ENCODE measurements around the gene RAB3C.

Gene RAB3C

GRCh38 chr5:58765058-58765457 lies 182.2 kb downstream of the RAB3C start:
- intact Hi-C loops (cut with DNase I): no loop called here
- DNase-seq: no peak

GRCh38 chr5:58767104-58767503 lies 184.2 kb downstream of the RAB3C start:
- no peak for DNase-seq
- intact Hi-C loops (cut with DNase I): no loop called here

- DNase-seq: no peak
- intact Hi-C loops (cut with DNase I): no loop called here
These were observed 187.3 kb downstream of the RAB3C start for GRCh38 chr5:58770136-58770535.

GRCh38 chr5:58771796-58772195 lies 188.9 kb downstream of the RAB3C start:
- DNase-seq: no peak
- intact Hi-C loops (cut with DNase I): no loop called here

GRCh38 chr5:58773744-58774441 lies 191.0 kb downstream of the RAB3C start:
- intact Hi-C loops (cut with DNase I): no loop called here
- peak; percentile 28 to 95 (median 69) for DNase-seq

- no peak for DNase-seq
- intact Hi-C loops (cut with DNase I): no loop called here
These were observed 192.1 kb downstream of the RAB3C start for GRCh38 chr5:58774937-58775336.

GRCh38 chr5:58775701-58776262 lies 192.9 kb downstream of the RAB3C start:
- intact Hi-C loops (cut with DNase I): no loop called here
- no peak for DNase-seq

GRCh38 chr5:58776559-58776958 lies 193.7 kb downstream of the RAB3C start:
- no peak for DNase-seq
- intact Hi-C loops (cut with DNase I): no loop called here

- no peak for DNase-seq
- intact Hi-C loops (cut with DNase I): no loop called here
These were observed 196.0 kb downstream of the RAB3C start for GRCh38 chr5:58778888-58779287.

- no peak for DNase-seq
- intact Hi-C loops (cut with DNase I): no loop called here
These were observed 203.2 kb downstream of the RAB3C start for GRCh38 chr5:58786035-58786434.

- intact Hi-C loops (cut with DNase I): no loop called here
- DNase-seq: peak in 1 of 10 donors; percentile 68
These were observed 203.9 kb downstream of the RAB3C start for GRCh38 chr5:58786711-58787303.

- no peak for DNase-seq
- intact Hi-C loops (cut with DNase I): no loop called here
These were observed 205.1 kb downstream of the RAB3C start for GRCh38 chr5:58787987-58788386.

- DNase-seq: no peak
- intact Hi-C loops (cut with DNase I): no loop called here
These were observed 211.2 kb downstream of the RAB3C start for GRCh38 chr5:58793888-58794657.

- intact Hi-C loops (cut with DNase I): no loop called here
- DNase-seq: no peak
These were observed 212.0 kb downstream of the RAB3C start for GRCh38 chr5:58794875-58795274.

- intact Hi-C loops (cut with DNase I): no loop called here
- DNase-seq: no peak
These were observed 212.5 kb downstream of the RAB3C start for GRCh38 chr5:58795327-58795726.

GRCh38 chr5:58797021-58797420 lies 214.1 kb downstream of the RAB3C start:
- no peak for DNase-seq
- intact Hi-C loops (cut with DNase I): no loop called here

GRCh38 chr5:58800356-58800755 lies 217.5 kb downstream of the RAB3C start:
- intact Hi-C loops (cut with DNase I): no loop called here
- DNase-seq: no peak

GRCh38 chr5:58800861-58801540 lies 218.1 kb downstream of the RAB3C start:
- no peak for DNase-seq
- intact Hi-C loops (cut with DNase I): no loop called here

- no peak for DNase-seq
- intact Hi-C loops (cut with DNase I): no loop called here
These were observed 220.2 kb downstream of the RAB3C start for GRCh38 chr5:58803056-58803455.

GRCh38 chr5:58804291-58804690 lies 221.4 kb downstream of the RAB3C start:
- intact Hi-C loops (cut with DNase I): no loop called here
- DNase-seq: no peak

GRCh38 chr5:58810086-58810485 lies 227.2 kb downstream of the RAB3C start:
- intact Hi-C loops (cut with DNase I): no loop called here
- DNase-seq: no peak

Data from posterior cingulate gyrus (tissue), 11 donors.